PC-9 (cell line): ENCODE measurements around the gene U2SURP. TPM values are rescaled to one million over a fixed set of nuclear protein-coding genes. Genes with fewer than 3 reads are reported as not detected.

Experiments used
- BruUV-seq: library from RNA; stranded (reverse); fragments of 400-500 nt; replicated peaks from 2 replicates; lab custom pipeline; 2021; lab: Mats Ljungman, UMichigan
- CTCF ChIA-PET: fragments of 300-600 bp; sonication (Branson Sonifier 250); formaldehyde crosslinking; loops from one replicate; lab custom pipeline; 2022; ENCODE audit warnings: antibody characterized with exemption; lab: Charles Lee
- POLR2A ChIA-PET: fragments of 300-600 bp; sonication (Branson Sonifier 250); formaldehyde crosslinking; loops from one replicate; lab custom pipeline; 2022; ENCODE audit warnings: antibody characterized with exemption; ENCODE audit not compliant: unreplicated experiment; lab: Charles Lee
- DNase-seq, 2 experiments: peaks; one replicate each; pipeline versions ENCODE4 v3.0.0 to v3.0.0-alpha.2; 2015 to 2022; ENCODE audit warnings: mixed read lengths in 1 of 2
- H2AFZ ChIP-seq: fragments of 200-600 bp; sonication (generic); 2 replicates; pipeline ENCODE4 v1.8.1; 2017; ENCODE audit warnings: antibody characterized with exemption
- H3F3A ChIP-seq: fragments of 200-600 bp; sonication (generic); 2 replicates; pipeline ENCODE4 v1.8.1; 2017; ENCODE audit warnings: antibody characterized with exemption, mild to moderate bottlenecking, low read depth; ENCODE audit not compliant: insufficient read depth
- H3K27ac ChIP-seq: fragments of 200-600 bp; sonication (generic); 2 replicates; pipeline ENCODE4 v1.6.1; 2016; ENCODE audit warnings: mixed run types
- H3K27me3 ChIP-seq: fragments of 200-600 bp; sonication (generic); 2 replicates; pipeline ENCODE4 v1.6.1; 2016; ENCODE audit warnings: low read depth, mixed run types; ENCODE audit not compliant: insufficient read depth
- H3K36me3 ChIP-seq: fragments of 200-600 bp; sonication (generic); 2 replicates; pipeline ENCODE4 v1.6.1; 2016; ENCODE audit warnings: low read depth, mixed run types
- H3K4me1 ChIP-seq: fragments of 200-600 bp; sonication (generic); replicated peaks from 2 replicates; pipeline ENCODE4 v1.6.1; 2016; ENCODE audit warnings: mixed run types; ENCODE audit not compliant: insufficient read depth
- H3K4me2 ChIP-seq: fragments of 200-600 bp; sonication (generic); 2 replicates; pipeline ENCODE4 v1.6.1; 2017; ENCODE audit warnings: mixed run types
- H3K4me3 ChIP-seq: fragments of 200-600 bp; sonication (generic); 2 replicates; pipeline ENCODE4 v1.6.1; 2016; ENCODE audit warnings: mixed run types
- H3K79me2 ChIP-seq: fragments of 200-600 bp; sonication (generic); 2 replicates; pipeline ENCODE4 v1.6.1; 2017; ENCODE audit warnings: low read depth, mixed run types
- H3K9me2 ChIP-seq: fragments of 200-600 bp; sonication (generic); 2 replicates; pipeline ENCODE4 v1.8.1; 2017; ENCODE audit warnings: mild to moderate bottlenecking; ENCODE audit not compliant: insufficient read depth
- H3K9me3 ChIP-seq: fragments of 200-600 bp; sonication (generic); 2 replicates; pipeline ENCODE4 v1.8.1; 2016; ENCODE audit warnings: low read depth; ENCODE audit not compliant: insufficient read depth
- H4K20me1 ChIP-seq: fragments of 200-600 bp; sonication (generic); 2 replicates; pipeline ENCODE4 v1.8.1; 2017; ENCODE audit not compliant: insufficient read depth
- EZH2 ChIP-seq: fragments of 200-600 bp; sonication (generic); IDR thresholded peaks from 2 replicates; pipeline ENCODE4 v1.8.0; 2017; ENCODE audit warnings: antibody characterized with exemption, low read depth
- intact Hi-C: fragments of 100-400 bp; cut with micrococcal nuclease; formaldehyde crosslinking; loops from one replicate; pipeline ENCODE4 v1.10.0; 2022; ENCODE audit not compliant: unreplicated experiment
- total RNA-seq: library from RNA; stranded (reverse); gene quantifications from 2 replicates; pipeline ENCODE4 v1.2.3, GENCODE V29; 2021
- TF ChIP-seq, protein P1 (sequence below): fragments of 200-600 bp; sonication (generic); conservative IDR thresholded peaks from 2 replicates; pipeline ENCODE4 v1.6.1; 2017; ENCODE audit warnings: mixed run types, antibody characterized with exemption, mild to moderate bottlenecking, moderate library complexity

U2SURP gene
- total RNA-seq, 1 experiment from 2014 or later, result 126 TPM

DNA sequence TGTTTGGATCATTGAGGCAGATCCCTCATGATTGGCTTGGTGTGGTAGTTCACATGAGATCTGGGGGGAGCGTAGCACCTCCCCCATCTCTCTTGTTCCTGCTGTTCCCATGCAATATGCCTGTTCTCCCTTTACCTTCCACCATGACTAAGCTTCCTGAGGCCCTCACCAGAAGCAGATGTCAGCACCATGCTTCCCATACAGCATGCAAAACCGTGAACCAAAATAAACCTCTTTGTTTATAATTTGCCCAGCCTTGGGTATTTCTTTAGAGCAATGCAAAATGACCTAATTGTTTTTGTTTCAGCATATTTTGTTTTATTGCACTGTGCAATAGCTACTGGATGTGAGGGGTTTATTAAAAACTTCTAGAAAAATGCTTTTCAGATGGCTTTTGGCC is 61.6 kb downstream of the U2SURP start:
- no peaks in the 10 kb centered on the region for H3K79me2 ChIP-seq
- no peaks in the 10 kb centered on the region for H4K20me1 ChIP-seq
- H3K36me3 ChIP-seq, result peaks cover 14% of the 10 kb centered on the region
- TF ChIP-seq EZH2, result no peak
- TF ChIP-seq, protein P1, sequence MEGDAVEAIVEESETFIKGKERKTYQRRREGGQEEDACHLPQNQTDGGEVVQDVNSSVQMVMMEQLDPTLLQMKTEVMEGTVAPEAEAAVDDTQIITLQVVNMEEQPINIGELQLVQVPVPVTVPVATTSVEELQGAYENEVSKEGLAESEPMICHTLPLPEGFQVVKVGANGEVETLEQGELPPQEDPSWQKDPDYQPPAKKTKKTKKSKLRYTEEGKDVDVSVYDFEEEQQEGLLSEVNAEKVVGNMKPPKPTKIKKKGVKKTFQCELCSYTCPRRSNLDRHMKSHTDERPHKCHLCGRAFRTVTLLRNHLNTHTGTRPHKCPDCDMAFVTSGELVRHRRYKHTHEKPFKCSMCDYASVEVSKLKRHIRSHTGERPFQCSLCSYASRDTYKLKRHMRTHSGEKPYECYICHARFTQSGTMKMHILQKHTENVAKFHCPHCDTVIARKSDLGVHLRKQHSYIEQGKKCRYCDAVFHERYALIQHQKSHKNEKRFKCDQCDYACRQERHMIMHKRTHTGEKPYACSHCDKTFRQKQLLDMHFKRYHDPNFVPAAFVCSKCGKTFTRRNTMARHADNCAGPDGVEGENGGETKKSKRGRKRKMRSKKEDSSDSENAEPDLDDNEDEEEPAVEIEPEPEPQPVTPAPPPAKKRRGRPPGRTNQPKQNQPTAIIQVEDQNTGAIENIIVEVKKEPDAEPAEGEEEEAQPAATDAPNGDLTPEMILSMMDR, result no peak
- no peak overlapping the region for H3K27ac ChIP-seq
- intact Hi-C loops, result loop anchor here (5.0 kb wide), 1 partner anchor 579 kb away; no protein-coding TSS in a partner anchor
- DNase-seq, result no peak
- H3K9me3 ChIP-seq, result no peaks in the 10 kb centered on the region
- ChIA-PET POLR2A (no interaction called here), CTCF (interaction anchor here (0.6 kb wide), 1 partner anchor 1789 kb away, joined by 3 read pairs; no protein-coding TSS in a partner anchor)
- no peaks in the 10 kb centered on the region for H3K27me3 ChIP-seq
- H2AFZ ChIP-seq, result no peak overlapping the region
- H3K4me3 ChIP-seq, result no peak overlapping the region
- H3K4me1 ChIP-seq, result no peaks in the 10 kb centered on the region
- H3K9me2 ChIP-seq, result no peaks in the 10 kb centered on the region
- H3K4me2 ChIP-seq, result no peak overlapping the region
- peaks cover 20% of the 10 kb centered on the region; the same call in 1 of the 2 replicates for H3F3A ChIP-seq
- BruUV-seq, result no TSS peak

DNA sequence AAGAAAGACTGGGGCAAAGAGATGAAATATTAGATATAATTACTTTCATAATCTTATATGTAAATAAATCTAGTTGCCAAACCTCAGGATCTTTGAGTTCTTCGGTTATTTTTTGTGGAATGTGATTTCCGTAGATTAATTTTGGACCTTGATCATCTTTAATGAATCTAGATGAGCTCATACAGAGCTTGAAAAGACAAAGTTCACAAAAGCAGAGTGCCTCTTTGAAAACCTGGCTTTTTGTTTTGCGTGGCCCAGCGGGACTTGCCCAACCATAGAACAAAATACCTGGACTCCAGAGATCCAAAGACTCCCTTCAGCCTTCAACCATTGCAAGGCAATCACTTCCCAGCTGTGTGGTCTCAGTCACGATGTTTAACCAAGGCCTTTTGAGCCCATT is 63.4 kb downstream of the U2SURP start:
- no peak for DNase-seq
- Histone ChIP-seq H3K27me3 (no peaks in the 10 kb centered on the region), H3K79me2 (no peaks in the 10 kb centered on the region), H3K9me2 (no peaks in the 10 kb centered on the region), H2AFZ (no peak overlapping the region), H3K9me3 (no peaks in the 10 kb centered on the region), H3K4me1 (no peaks in the 10 kb centered on the region), H3K4me3 (no peak overlapping the region), H3F3A (peaks cover 9% of the 10 kb centered on the region; the same call in 1 of the 2 replicates), H4K20me1 (no peaks in the 10 kb centered on the region), H3K27ac (no peak overlapping the region), H3K36me3 (peaks cover 13% of the 10 kb centered on the region), H3K4me2 (no peak overlapping the region)
- intact Hi-C loops, result loop anchor here (5.0 kb wide), 1 partner anchor 578 kb away; no protein-coding TSS in a partner anchor
- CTCF ChIA-PET, result no interaction called here
- POLR2A ChIA-PET, result no interaction called here
- TF ChIP-seq, protein P1, result no peak
- TF ChIP-seq EZH2, result no peak
- no TSS peak for BruUV-seq

DNA sequence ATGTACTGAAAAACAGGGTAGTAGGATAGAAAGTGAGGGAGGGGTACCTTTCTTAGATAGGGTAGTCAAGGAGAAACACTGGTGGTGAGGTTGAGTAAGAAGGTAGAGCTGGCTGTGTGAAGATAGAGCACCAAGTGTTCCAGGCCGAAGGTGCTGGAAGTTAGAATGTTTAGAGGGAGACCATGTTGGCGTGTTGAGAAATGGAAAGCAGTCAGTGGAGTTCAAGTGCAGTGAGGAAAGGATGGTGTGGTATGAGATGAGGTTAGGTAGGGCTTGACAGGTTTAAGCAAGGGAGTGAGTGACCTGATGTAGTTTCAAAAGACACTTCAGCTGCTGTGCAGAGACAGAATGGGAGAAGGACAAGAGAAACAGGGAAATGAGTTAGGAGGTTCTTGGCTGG is 64.0 kb downstream of the U2SURP start:
- Histone ChIP-seq H3F3A (peaks cover 6% of the 10 kb centered on the region; the same call in 1 of the 2 replicates), H2AFZ (no peak overlapping the region), H3K9me3 (no peaks in the 10 kb centered on the region), H3K4me1 (no peaks in the 10 kb centered on the region), H3K4me2 (no peak overlapping the region), H3K9me2 (no peaks in the 10 kb centered on the region), H3K4me3 (no peak overlapping the region), H3K27ac (no peak overlapping the region), H3K36me3 (peaks cover 11% of the 10 kb centered on the region), H3K27me3 (no peaks in the 10 kb centered on the region), H3K79me2 (no peaks in the 10 kb centered on the region), H4K20me1 (no peaks in the 10 kb centered on the region)
- DNase-seq, result no peak
- POLR2A ChIA-PET, result no interaction called here
- CTCF ChIA-PET, result no interaction called here
- no TSS peak for BruUV-seq
- intact Hi-C loops, result no loop called here
- TF ChIP-seq, protein P1, result no peak
- no peak for TF ChIP-seq EZH2
